Right ventricle myocardium inferior (tissue), 1 donor: Measurements from ENCODE around the gene KIF1C. TPM values are rescaled to one million over a fixed set of nuclear protein-coding genes. Genes with fewer than 3 reads are reported as not detected.
"Not testable (repeated sequence)": the region's sequence is repeated elsewhere in the genome, so short reads cannot be mapped to it uniquely, and the experiment has no call there.

Experiments
- ATAC-seq: fragments of 200-7000 bp; cut with Tn5 transposase; one replicate; pipeline ENCODE4 v1.9.1; 2020; ENCODE audit warnings: mild to moderate bottlenecking, moderate library complexity
- DNase-seq: peaks from one replicate; pipeline ENCODE4 v3.0.0; 2021; ENCODE audit errors: missing footprints
- intact Hi-C: fragments of 100-400 bp; cut with DNase I; formaldehyde crosslinking; loops from one replicate; pipeline ENCODE4 v1.11.0; 2022
- total RNA-seq: library from RNA; stranded (reverse); fragmentation: NEBNext Ultra II Directional; extraction: Animal tissue kit (Norgen Biotek cat#: 25700); gene quantifications from one replicate; pipeline ENCODE4 v1.2.1, GENCODE V29; 2021
- donor health status: DM: no; HTN: yes; CAD: no; lungs with severe emphysema.

Gene KIF1C
- total RNA-seq, 1 donor from 2014 or later, result 708 TPM

DNA sequence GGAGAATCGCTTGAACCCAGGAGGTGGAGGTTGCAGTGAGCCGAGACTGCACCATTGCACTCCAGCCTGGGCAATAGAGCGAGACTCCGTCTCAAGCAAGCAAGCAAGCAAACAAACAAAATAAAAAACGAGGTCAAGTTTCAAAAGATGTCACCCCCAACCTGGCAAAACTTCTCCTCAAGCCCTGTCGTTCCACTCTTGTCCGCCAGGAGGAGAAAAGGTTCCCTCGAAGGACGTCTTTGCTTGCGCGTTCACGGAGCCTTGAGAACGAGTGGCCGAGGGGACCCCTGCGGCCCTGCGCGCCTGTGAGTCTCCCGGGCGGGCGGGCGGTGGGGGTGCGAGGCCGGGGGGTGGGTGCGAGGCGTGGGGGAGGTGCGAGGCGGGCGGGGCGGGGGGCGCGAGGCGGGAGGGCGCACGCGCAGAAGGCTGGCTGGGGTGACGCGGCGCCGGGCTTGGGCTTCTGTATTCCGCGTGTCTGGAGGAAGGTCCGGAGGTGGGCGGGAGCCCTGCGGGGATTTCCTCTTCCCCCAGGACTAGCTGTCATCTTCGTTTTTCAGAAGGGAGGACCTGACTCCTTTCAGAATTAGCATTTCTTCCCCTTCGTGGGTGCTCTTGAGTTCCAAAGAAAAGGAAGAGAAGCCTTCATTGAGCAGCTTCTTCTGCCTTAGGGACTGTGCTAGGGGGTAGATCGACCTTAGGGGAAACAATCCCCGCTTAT is 33.8 kb downstream of the KIF1C start:
- DNase-seq (peak; percentile 89), ATAC-seq (peak; percentile 73)
- intact Hi-C loops, result loop anchor here (1.0 kb wide), 1 partner anchor 31 kb away; no protein-coding TSS in a partner anchor

DNA sequence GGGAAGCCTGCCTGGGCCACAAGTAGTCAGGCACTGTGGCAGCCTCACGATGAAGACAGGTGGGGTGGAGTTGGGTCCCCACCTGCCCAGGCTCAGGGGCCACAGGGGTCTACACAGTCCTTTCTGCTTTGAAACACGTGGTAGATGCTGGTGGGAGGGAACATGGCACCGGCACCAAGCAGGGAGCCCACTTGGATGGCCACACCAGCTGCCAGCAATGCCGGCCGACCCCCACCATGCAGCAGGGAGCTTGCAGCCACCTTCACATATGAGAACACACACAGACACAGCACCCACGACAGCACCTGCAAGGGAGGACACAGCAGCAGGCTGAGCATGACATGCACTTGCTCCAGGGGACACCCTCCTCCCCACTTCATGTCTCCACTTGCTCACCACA is 35.1 kb downstream of the KIF1C start:
- intact Hi-C loops, result no loop called here
- no peak for DNase-seq
- no peak for ATAC-seq

DNA sequence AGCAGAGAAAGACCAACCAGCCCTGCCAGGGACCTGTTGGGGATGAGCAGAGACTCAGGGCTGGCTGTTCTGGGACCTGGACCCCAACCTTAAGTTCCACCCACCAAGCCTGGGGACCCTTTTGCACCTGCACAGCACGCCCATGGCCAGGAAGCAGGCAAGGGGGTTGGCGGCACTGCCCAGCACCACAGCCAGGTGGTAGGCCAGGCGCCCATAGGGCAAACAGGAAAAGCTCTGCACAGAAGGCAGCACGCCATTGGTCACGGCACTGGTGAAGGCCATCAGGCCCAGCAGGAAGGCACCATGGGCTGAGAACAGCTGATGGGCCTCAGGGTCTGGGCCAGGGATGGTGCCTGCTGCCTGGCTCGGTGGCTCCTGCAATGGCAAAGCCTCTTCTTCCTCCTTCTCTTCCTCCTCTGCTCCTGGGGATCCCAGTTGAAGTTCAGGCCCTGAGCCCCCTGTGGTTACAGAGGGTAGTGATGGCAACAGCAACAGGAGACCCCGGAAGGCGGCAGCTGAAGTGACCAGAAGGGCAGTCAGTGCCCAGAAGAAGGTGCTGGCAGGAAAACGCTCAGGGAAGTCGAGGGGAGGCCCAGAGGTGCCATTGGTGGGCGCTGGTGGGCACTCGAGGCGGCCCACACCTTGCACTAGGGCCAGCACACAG is 35.7 kb downstream of the KIF1C start:
- DNase-seq (no peak), ATAC-seq (no peak)
- intact Hi-C loops, result no loop called here

DNA sequence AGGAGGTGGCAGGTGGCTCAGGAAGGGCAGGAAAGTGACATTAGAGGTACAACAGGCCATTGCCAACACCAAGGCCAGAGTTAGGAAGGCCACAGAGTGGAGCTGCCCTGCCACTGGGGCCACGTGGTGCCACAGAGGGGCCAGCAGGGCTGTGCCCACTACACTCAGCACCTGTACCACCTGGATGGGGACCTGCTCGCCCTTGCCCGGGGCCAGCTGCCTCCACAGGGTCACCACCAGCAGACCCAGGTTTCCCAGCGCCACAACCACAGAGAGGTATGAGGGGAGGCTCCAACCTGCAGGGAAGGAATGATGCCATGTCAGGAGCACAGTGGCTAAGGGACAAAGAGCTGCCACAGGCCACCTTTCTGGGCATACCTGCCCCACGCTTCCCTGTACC is 36.3 kb downstream of the KIF1C start:
- intact Hi-C loops, result no loop called here
- DNase-seq, result no peak
- ATAC-seq, result no peak

DNA sequence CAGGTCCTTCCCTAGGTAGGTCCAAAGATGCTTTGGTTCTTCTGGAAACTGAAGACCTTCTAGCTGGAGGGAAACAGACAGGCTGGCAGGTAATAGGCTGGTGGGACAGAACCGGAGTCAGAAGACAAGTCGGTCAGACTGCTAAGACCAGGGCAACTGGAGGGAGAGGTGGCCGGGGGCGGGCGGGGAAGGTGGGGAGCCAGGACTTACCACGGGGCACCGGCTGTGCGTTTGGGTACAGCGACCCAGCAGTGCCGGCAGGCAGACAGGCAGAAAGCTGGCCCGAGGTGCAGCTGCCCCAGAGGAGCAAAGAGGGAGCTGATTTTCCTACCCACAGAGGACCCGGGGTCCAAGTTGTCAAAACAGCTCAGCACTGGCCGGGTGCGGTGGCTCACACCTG is 36.9 kb downstream of the KIF1C start:
- DNase-seq, result no peak
- intact Hi-C loops, result no loop called here
- no peak for ATAC-seq

DNA sequence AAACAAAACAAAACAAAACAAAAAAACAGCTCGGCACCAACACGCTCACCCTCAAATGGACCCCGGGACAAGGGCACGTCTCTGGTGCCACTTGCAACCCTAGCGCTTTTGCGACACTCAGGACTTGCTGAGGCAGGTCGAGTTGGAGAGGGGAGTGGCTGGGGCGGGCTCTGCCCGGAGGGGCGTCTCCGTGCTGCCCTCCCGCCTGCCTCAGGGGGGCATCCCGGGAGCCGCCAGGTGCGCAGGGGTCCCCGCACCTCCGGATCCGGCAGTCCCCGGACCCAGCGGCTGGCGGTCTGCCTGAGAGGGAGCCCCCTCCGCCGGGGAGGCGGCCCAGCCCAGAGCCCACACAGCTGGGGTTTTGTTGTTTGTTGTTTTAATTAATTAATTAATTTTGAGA is 37.6 kb downstream of the KIF1C start, which contains the start of gene SLC52A1:
Gene SLC52A1, minus strand, starts transcription at position 112 of the 400 bp plus-strand sequence. CDS start 820 bp downstream, outside the sequence.
- DNase-seq (no peak), ATAC-seq (no peak)
- intact Hi-C loops, result no loop called here

DNA sequence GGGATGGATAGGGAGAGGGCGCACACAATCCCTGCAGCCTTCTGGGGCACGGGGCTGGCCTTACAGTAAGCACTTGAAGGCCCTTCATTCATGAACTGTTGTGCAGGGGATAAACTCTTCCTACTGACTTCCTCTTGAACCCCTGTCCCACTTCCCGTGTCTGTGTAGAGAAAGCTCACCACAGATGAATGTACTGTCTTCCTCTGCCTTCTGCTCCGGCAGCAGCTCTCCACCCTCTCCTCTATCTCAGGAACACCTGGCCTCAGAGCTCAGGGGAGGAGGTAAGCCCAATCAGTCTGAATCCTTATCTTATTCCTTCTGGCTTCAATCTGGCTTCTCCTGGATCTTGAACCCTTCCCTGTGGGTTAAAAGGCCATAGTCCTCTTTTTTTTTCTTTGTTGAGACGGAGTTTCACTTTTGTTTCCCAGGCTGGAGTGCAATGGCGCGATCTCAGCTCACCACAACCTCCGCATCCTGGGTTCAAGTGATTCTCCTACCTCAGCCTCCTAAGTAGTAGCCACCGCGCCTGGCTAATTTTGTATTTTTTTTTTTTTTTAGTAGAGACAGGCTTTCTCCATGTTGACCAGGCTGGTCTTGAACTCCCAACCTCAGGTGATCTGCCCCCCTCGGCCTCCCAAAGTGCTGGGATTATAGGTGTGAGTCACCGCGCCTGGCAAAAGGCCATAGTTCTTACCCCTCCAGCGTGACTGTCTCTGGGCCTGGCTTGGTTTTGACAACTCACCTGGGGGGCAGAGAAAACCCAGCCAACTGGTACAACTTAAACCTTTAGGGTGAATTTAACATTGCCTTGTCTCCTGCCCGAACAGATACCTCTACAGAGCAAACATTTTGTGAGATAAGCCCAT is 44.6 kb downstream of the KIF1C start:
- ATAC-seq (no peak), DNase-seq (no peak)
- intact Hi-C loops, result no loop called here

DNA sequence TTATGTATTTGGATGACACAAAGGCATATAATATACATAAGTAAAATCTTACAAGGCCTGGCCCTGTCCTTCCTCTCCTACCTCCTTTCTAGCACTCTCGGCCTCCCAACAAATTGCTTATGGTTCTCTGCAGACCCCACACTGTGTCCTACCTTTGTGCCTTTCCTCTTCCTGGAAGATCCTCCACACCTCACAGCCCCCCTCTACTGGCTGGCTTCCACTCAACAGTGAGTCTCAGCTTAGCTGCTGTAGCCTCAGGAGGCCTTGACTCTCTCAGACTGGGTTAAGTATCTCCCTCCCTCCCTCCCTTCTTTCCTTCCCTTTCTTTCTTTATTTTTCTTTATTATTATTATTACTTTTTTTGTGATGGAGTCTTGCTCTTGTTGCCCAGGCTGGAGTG is 45.8 kb downstream of the KIF1C start:
- intact Hi-C loops, result no loop called here
- ATAC-seq, result no peak
- no peak for DNase-seq

DNA sequence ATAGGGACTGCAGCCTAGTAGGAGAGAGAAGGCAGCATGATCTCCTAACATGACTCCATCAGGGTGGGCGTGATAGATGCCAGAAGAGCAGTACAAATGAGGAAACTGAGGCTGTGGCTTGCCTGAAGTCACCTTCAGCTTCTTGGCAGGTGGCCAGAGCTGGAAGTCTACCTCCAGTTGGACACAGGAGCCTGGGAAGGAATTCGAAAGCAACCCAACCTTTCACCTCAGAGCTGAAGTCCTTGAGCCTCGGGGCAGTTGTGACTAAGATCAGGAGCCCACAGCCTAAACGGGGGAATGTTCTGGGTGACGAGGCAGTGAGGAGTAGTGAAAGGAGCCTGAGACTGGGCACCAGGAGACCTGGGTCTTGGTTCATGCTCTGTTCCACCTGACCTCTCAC is 46.9 kb downstream of the KIF1C start:
- ATAC-seq, result no peak
- DNase-seq, result no peak
- intact Hi-C loops, result no loop called here

DNA sequence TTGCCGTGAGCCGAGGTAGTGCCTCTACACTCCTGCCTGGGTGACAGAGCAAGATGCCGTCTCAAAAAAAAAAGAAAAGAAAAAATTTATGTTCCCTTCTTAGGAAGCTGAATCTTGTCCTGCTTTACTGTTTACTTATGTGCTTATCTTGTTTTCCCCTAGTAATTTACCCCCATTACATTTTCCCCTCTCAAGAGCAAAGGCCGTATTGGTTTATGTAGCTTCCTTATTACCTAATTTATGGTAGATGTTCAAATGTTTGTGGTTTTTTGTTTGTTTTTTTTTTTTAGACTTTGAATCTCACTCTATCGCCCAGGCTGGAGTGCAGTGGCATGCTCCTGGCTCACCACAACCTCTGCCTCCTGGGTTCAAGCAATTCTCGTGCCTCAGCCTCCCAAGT is 47.7 kb downstream of the KIF1C start:
- no peak for DNase-seq
- intact Hi-C loops, result no loop called here
- ATAC-seq, result no peak

DNA sequence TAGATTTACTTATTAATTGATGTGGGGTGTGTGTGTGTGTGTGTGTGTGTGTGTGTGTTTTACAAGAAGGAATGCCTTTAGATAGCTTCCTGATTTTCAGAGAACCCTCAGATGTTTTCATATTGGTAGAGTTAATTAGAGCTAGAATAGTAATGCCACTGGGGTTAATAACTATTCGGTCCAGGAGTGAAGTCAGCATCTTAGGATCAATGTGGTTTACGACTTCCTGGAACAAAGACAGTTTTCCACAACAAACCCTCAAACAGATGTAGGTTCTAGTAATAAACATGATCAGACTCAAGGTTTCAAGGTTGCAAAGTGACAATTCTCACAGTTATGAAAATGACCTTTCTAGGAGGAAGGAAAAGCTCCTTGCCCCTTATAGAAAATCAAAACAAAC is 49.7 kb downstream of the KIF1C start:
- no peak for DNase-seq
- intact Hi-C loops, result no loop called here
- ATAC-seq, result no peak

DNA sequence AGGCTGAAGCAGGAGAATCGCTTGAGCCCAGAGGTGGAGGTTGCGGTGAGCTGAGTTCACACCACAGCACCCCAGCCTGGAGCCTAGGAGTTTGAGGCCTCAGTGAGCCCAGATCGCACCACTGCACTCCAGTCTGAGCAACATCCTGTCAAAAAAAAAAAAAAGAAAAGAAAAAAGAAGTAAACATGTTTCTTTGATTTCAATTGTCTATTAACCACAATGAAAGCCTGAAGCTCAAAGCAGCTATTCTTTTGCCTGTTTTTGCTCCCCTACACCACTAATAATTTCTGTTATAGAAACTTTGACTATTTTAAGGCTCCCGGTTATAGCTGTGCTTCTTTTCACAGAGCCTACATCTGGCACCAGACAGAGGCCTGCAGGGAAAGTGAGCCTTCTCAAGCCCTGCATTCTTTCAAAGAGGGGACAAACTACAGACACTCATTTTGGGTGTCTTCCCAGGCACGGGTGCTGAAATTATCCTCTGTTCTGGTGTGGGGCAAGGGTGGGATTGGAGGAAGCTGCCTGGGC is 51.6 kb downstream of the KIF1C start:
- DNase-seq (no peak), ATAC-seq (no peak)
- intact Hi-C loops, result no loop called here

DNA sequence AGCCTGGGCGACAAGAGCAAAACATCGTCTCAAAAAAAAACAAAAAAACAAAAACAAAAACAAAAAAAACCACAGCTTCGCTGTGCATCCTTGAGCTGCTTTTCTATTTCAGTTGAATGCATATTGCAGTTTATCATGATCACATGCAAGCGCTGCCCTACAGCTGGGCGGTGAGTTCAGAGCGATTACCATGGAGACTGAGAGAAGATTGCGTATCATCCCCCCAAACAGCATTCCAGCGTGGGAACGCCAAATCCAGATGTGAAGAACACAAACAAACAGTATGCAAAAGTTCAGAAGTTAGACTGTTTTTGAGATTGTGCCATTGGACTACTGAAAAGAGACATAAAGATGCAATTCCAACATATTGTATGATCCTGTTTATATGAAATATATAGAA is 52.5 kb downstream of the KIF1C start:
- ATAC-seq (no peak), DNase-seq (no peak)
- intact Hi-C loops, result no loop called here

DNA sequence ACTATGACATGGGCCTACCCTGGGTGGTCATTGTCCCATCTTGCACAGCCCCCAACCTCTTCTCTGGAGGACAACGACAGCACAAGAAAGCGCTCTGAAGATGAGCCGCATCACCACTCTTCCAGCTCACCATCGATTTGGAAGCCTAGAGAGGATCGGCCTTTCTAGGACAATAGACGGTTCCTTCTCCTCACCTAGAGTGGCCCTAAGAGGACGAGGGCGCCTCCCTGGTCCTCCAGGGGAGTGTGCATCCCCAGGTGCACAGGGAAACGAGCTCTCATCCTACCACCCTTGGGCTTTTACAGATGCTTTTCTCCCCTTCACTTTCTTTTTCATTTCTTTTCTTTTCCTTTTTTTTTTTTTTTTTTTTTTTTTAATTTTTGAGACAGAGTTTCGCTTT is 57.8 kb downstream of the KIF1C start:
- intact Hi-C loops, result no loop called here
- ATAC-seq (no peak), DNase-seq (no peak)

DNA sequence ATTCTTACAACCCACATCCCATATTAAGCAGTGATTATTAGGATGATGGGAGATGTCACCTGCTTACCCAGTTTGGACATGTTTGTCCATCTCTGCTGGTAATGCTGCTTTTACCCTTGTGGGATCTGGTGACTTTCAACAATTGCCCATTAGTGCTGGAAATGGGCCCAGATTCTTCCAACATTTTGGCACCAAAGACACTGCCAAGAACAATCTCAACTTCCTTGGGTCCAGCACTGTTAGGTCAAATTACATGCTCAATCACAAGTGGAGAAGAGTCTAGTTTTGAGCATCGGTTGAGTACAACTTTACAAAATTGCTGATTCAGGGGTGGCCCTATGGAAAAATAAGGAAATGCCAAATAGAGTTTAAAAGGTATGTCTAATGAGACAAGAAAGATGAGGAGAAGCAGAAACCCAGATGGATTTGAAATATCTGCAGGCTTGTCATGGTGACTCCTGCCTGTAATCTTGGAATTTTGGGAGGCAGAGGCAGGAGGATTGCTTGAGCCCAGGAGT is 67.5 kb downstream of the KIF1C start:
- DNase-seq (no peak), ATAC-seq (no peak)
- intact Hi-C loops, result no loop called here

DNA sequence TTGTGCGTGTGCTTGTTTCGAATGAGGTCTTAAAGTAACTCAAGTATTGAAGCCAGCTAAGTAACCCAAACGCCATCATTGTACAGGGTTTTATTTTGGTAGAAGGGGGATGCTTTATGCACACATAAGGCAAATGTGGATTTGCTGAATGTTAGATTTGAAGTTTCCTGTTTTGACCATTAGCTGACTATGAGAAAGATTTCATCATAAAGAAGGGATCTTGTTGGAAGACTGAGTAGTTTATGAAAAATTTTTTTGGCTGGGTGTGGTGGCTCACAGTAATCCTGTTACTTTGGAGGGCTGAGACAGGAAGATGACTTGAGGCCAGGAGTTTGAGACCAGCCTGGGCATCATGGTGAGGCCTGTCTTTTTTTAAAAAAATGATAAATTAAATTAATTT is 70.5 kb downstream of the KIF1C start:
- intact Hi-C loops, result no loop called here
- DNase-seq (no peak), ATAC-seq (no peak)

DNA sequence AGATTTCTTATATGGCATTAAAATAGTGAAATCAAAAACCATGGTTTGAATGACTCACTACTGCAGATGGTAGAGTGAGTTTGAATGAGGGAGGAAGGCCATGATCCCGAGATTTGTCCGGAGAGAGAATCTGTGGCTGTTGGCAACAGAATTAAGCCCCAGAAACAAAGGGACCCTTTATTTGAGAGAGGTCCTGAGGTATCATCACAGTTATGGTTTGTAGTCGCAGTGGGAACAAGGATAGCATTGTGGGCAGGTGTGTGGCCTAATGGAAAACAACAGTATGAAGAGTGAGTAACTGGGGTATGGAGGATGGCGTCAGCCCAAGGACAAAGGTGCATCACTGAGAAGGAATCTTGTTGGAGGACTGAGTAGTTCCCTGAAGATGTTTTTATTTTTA is 72.0 kb downstream of the KIF1C start:
- intact Hi-C loops, result no loop called here
- ATAC-seq (no peak), DNase-seq (no peak)

DNA sequence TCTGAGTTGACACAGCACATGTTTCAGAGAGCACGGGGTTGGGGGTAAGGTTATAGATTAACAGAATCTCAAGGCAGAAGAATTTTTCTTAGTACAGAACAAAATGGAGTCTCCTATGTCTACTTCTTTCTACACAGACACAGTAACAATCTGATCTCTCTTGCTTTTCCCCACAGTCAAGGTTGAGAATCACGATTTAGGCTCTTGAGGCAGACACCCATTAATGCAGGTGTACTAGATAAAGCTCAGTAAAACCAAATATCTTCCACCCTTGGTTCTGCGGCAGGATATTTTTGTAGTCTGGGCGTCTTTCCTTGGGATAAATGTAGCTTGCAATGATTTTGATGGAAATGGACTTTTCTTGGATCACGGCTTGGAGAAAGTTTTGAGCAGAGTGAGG is 77.7 kb downstream of the KIF1C start:
- intact Hi-C loops, result not testable (repeated sequence)

DNA sequence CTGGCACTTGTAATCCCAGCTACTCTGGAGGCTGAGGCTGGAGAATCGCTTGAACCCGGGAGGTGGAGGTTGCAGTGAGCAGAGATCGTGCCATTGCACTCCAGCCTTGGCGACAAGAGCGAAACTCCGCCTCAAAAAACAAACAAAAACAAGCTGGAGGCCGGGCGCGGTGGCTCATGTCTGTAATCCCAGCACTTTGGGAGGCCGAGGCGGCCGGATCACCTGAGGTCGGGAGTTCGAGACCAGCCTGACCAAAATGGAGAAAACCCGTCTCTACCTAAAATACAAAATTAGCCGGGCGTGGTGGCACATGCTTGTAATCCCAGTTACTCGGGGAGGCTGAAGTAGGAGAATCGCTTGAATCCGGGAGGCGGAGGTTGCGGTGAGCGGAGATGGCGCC is 79.5 kb downstream of the KIF1C start:
- intact Hi-C loops, ATAC-seq, DNase-seq: not testable (repeated sequence)

More for the DNA sequence above, 77.7 kb downstream of the KIF1C start:
- ATAC-seq, DNase-seq: not testable (repeated sequence)
